Breast epithelium (tissue), 4 donors: Measurements from ENCODE around the gene KIAA0513. TPM values are rescaled to one million over a fixed set of nuclear protein-coding genes. Genes with fewer than 3 reads are reported as not detected.

ENCODE experiments used
- DNase-seq, 2 donors: peaks; one replicate each; pipeline ENCODE4 v3.0.0-alpha.2; 2019; ENCODE audit warnings: low spot score in 2 of 2
- H3K27ac ChIP-seq, 2 donors: fragments of 200-600 bp; sonication (generic) in 1 of 2; one replicate each; pipeline ENCODE4 v1.5.1; 2016 to 2019; ENCODE audit warnings: mild to moderate bottlenecking in 1 of 2
- H3K27me3 ChIP-seq, 2 donors: fragments of 200-600 bp; sonication (generic) in 1 of 2; one replicate each; pipeline versions ENCODE4 v1.5.1 to v1.6.0; 2017 to 2019; ENCODE audit warnings: control low read depth in 1 of 2, mild to moderate bottlenecking in 1 of 2
- H3K36me3 ChIP-seq: fragments of 200-600 bp; one replicate; pipeline ENCODE4 v1.5.1; 2019
- H3K4me1 ChIP-seq, 2 donors: fragments of 200-600 bp; sonication (generic); one replicate each; pipeline ENCODE4 v1.5.1; 2016 to 2019; ENCODE audit warnings: control low read depth in 1 of 2
- H3K4me3 ChIP-seq, 3 donors: fragments of 200-600 bp; sonication (generic); 1 replicate in 2 of 3; 2 replicates in 1 of 3; pipeline ENCODE4 v1.5.1; 2016 to 2019; ENCODE audit warnings: mild to moderate bottlenecking in 3 of 3, moderate library complexity in 2 of 3
- H3K9me3 ChIP-seq, 2 donors: fragments of 200-600 bp; sonication (generic) in 1 of 2; one replicate each; pipeline ENCODE4 v1.5.1; 2016 to 2019; ENCODE audit warnings: control low read depth in 1 of 2
- CTCF ChIP-seq, 3 donors: fragments of 450-650 bp; IDR thresholded peaks; one replicate each; pipeline ENCODE4 v1.5.1; 2016 to 2017; ENCODE audit warnings: antibody characterized with exemption in 3 of 3, mild to moderate bottlenecking in 3 of 3, moderate library complexity in 3 of 3
- POLR2A ChIP-seq: fragments of 450-650 bp; IDR thresholded peaks from one replicate; pipeline ENCODE4 v1.6.1; 2016; ENCODE audit warnings: antibody characterized with exemption, mild to moderate bottlenecking, moderate library complexity
- POLR2AphosphoS5 ChIP-seq, 3 donors: sonication (generic); formaldehyde crosslinking; IDR thresholded peaks; one replicate each; pipeline ENCODE4 v1.6.1; 2017; ENCODE audit warnings: antibody characterized with exemption in 3 of 3
- intact Hi-C: fragments of 100-400 bp; cut with DNase I; formaldehyde crosslinking; loops from one replicate; pipeline ENCODE4 v1.15.1; 2023; ENCODE audit warnings: low total_unique reads
- total RNA-seq, 3 donors: library from RNA; depleted of rRNA; stranded (reverse); fragments of >200 nt; gene quantifications; one replicate each; pipeline ENCODE4 v1.1.0, GENCODE V29; 2016

KIAA0513 gene
- total RNA-seq, 3 donors from 2014 or later: 7.6 to 16.2 (median 10.8) TPM

GRCh38 chr16:85104147-85104546 lies 76.6 kb downstream of the KIAA0513 start:
- Histone ChIP-seq H3K4me1 (no peaks in the 10 kb centered on the region), H3K9me3 (no peaks in the 10 kb centered on the region), H3K27me3 (no peaks in the 10 kb centered on the region), H3K27ac (no peak overlapping the region), H3K4me3 (no peak overlapping the region), H3K36me3 (no peaks in the 10 kb centered on the region)
- intact Hi-C loops: no loop called here
- no peak for TF ChIP-seq POLR2AphosphoS5 (IDR thresholded peaks at IDR 0.05)
- no peak for TF ChIP-seq CTCF (IDR thresholded peaks at IDR 0.05)
- TF ChIP-seq POLR2A: no peak
- DNase-seq: no peak

- no peaks in the 10 kb centered on the region for H3K4me1 ChIP-seq
- H3K27me3 ChIP-seq: no peaks in the 10 kb centered on the region
- H3K4me3 ChIP-seq: no peak overlapping the region
- intact Hi-C loops: no loop called here
- H3K27ac ChIP-seq: no peak overlapping the region
- H3K9me3 ChIP-seq: no peaks in the 10 kb centered on the region
- no peaks in the 10 kb centered on the region for H3K36me3 ChIP-seq
- TF ChIP-seq CTCF (IDR thresholded peaks at IDR 0.05) (no peak), POLR2A (no peak), POLR2AphosphoS5 (IDR thresholded peaks at IDR 0.05) (no peak)
- no peak for DNase-seq
Measured at GRCh38 chr16:85104821-85105391, 77.3 kb downstream of the KIAA0513 start.

- Histone ChIP-seq H3K27me3 (no peaks in the 10 kb centered on the region), H3K4me1 (no peaks in the 10 kb centered on the region), H3K9me3 (no peaks in the 10 kb centered on the region), H3K36me3 (no peaks in the 10 kb centered on the region), H3K4me3 (no peak overlapping the region), H3K27ac (no peak overlapping the region)
- no peak for DNase-seq
- intact Hi-C loops: no loop called here
- TF ChIP-seq POLR2A (no peak), POLR2AphosphoS5 (IDR thresholded peaks at IDR 0.05) (no peak), CTCF (IDR thresholded peaks at IDR 0.05) (no peak)
Measured at GRCh38 chr16:85105475-85105874, 77.9 kb downstream of the KIAA0513 start.

GRCh38 chr16:85107083-85107482 lies 79.5 kb downstream of the KIAA0513 start:
- intact Hi-C loops: no loop called here
- TF ChIP-seq CTCF (IDR thresholded peaks at IDR 0.05): no peak
- no peak for TF ChIP-seq POLR2A
- no peak for TF ChIP-seq POLR2AphosphoS5 (IDR thresholded peaks at IDR 0.05)

GRCh38 chr16:85107532-85107931 lies 79.9 kb downstream of the KIAA0513 start:
- no peak overlapping the region for H3K27ac ChIP-seq
- intact Hi-C loops: no loop called here
- H3K4me3 ChIP-seq: no peak overlapping the region
- TF ChIP-seq CTCF (IDR thresholded peaks at IDR 0.05): no peak
- no peak for TF ChIP-seq POLR2AphosphoS5 (IDR thresholded peaks at IDR 0.05)
- no peak for TF ChIP-seq POLR2A
- no peaks in the 10 kb centered on the region for H3K27me3 ChIP-seq
- H3K36me3 ChIP-seq: no peaks in the 10 kb centered on the region
- H3K9me3 ChIP-seq: no peaks in the 10 kb centered on the region
- no peaks in the 10 kb centered on the region for H3K4me1 ChIP-seq
- no peak for DNase-seq

More at GRCh38 chr16:85107083-85107482, 79.5 kb downstream of the KIAA0513 start:
- DNase-seq: no peak
- no peaks in the 10 kb centered on the region for H3K27me3 ChIP-seq
- H3K4me1 ChIP-seq: no peaks in the 10 kb centered on the region
- H3K9me3 ChIP-seq: no peaks in the 10 kb centered on the region
- no peaks in the 10 kb centered on the region for H3K36me3 ChIP-seq
- no peak overlapping the region for H3K4me3 ChIP-seq
- H3K27ac ChIP-seq: no peak overlapping the region
